ENCODE results near the gene WDR55. TPM values are rescaled to one million over a fixed set of nuclear protein-coding genes. Genes with fewer than 3 reads are reported as not detected.
A peak's percentile ranks its signal among the peaks of the same experiment; 100 is the strongest.

WDR55 gene
- polyA plus RNA-seq, 2 of the 4 experiments (the other 2 are of a cell fraction), result 23.3 to 36.2 TPM

GRCh38 chr5:140678993-140679392 lies 14.3 kb downstream of the WDR55 start:
- no peaks in the 10 kb centered on the region for H3K4me1 ChIP-seq
- no peak overlapping the region for H3K27ac ChIP-seq
- H3K9me3 ChIP-seq, result no peaks in the 10 kb centered on the region
- no peak for TF ChIP-seq POLR2A (IDR thresholded peaks at IDR 0.05; ENCODE audit: low read length)
- TF ChIP-seq EHMT2 (IDR thresholded peaks at IDR 0.05; ENCODE audit: low read depth), result no peak
- TF ChIP-seq RNF2 (IDR thresholded peaks at IDR 0.05; ENCODE audit: borderline replicate concordance, low read depth), result no peak
- TF ChIP-seq HOXA7 (CRISPR knock-in tag; IDR thresholded peaks at IDR 0.05), result no peak
- no peak for TF ChIP-seq CBX8 (IDR thresholded peaks at IDR 0.05)
- TF ChIP-seq, protein P1, sequence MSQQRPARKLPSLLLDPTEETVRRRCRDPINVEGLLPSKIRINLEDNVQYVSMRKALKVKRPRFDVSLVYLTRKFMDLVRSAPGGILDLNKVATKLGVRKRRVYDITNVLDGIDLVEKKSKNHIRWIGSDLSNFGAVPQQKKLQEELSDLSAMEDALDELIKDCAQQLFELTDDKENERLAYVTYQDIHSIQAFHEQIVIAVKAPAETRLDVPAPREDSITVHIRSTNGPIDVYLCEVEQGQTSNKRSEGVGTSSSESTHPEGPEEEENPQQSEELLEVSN (IDR thresholded peaks at IDR 0.05; ENCODE audit: borderline replicate concordance, low read depth), result no peak
- no peak for TF ChIP-seq MAFK (IDR thresholded peaks at IDR 0.05; ENCODE audit: partially characterized antibody)
- TF ChIP-seq EHF (CRISPR knock-in tag; IDR thresholded peaks at IDR 0.05), result no peak
- no peak for TF ChIP-seq SREBF2 (IDR thresholded peaks at IDR 0.05)
- no peak for TF ChIP-seq TFCP2L1 (CRISPR knock-in tag; IDR thresholded peaks at IDR 0.05)
- TF ChIP-seq JUNB (IDR thresholded peaks at IDR 0.05), result no peak
- TF ChIP-seq ZSCAN20 (CRISPR knock-in tag; IDR thresholded peaks at IDR 0.05), result no peak
- TF ChIP-seq, protein P2, sequence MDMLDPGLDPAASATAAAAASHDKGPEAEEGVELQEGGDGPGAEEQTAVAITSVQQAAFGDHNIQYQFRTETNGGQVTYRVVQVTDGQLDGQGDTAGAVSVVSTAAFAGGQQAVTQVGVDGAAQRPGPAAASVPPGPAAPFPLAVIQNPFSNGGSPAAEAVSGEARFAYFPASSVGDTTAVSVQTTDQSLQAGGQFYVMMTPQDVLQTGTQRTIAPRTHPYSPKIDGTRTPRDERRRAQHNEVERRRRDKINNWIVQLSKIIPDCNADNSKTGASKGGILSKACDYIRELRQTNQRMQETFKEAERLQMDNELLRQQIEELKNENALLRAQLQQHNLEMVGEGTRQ (IDR thresholded peaks at IDR 0.05), result no peak
- no peak for TF ChIP-seq HOXB5 (CRISPR knock-in tag; IDR thresholded peaks at IDR 0.05)
- TF ChIP-seq HOXB13 (CRISPR knock-in tag; IDR thresholded peaks at IDR 0.05; ENCODE audit: low read depth), result no peak
- no peak for TF ChIP-seq BHLHE40 (IDR thresholded peaks at IDR 0.05; ENCODE audit: low read depth, low read length)
- no peak for TF ChIP-seq FOSB (CRISPR knock-in tag; IDR thresholded peaks at IDR 0.05)
- TF ChIP-seq TP53 (CRISPR knock-in tag; IDR thresholded peaks at IDR 0.05), result no peak
- no peak for TF ChIP-seq FOSL2 (IDR thresholded peaks at IDR 0.05)
- TF ChIP-seq FOSL2 (CRISPR knock-in tag; IDR thresholded peaks at IDR 0.05), result no peak
- TF ChIP-seq RARB (CRISPR knock-in tag; IDR thresholded peaks at IDR 0.05), result no peak
- ATAC-seq, result no peak
- FAIRE-seq, result no peak
- no peak overlapping the region for H3K4me2 ChIP-seq
- ChIA-PET POLR2A (no interaction called here), CTCF (interaction anchor here (1.1 to 1.9 kb wide), 2 partner anchors 12 to 92 kb away, joined by 3 to 6 read pairs; partner anchors contain the start of genes HARS1 and HARS2)
- no peak overlapping the region for H3K4me3 ChIP-seq
- 98% methylated on average over 7 of the region's 7 CpGs for WGBS (ENCODE audit: missing lambda C conversion rate)
- DNase-seq (ENCODE audit: low read depth in 1 of 2, low spot score in 1 of 2), result no peak

DNA sequence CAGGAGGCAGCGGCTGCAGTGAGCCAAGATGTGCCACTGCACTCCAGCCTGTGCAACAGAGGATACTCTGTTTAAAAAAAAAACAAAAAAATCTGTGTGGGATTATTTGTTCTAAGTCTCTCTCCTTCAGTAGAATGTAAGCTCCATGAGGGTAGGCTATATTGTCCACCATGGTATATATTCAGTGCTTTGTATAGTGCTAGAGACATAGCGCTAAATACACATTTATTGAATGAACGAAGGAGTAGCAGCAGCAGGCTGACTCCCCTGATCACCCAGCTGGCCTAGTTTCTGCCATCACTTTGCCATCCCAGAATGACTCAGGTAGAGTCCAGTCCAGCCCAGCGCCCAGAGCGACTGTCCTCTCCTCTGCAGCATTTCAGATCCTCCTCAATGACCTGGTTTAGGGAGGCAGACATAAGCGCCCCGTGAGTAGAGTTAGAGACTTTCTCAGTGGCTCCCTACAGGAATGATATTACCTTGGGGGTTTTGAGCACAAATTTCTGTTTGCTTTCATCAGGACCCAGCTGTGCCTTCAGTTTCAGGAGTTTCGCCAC lies 25.8 kb downstream of the WDR55 start:
- H3K4me3 ChIP-seq, result peak overlapping the region; percentile 81
- WGBS (ENCODE audit: missing lambda C conversion rate), result 49% methylated on average over 8 of the region's 8 CpGs
- ATAC-seq, result peak; percentile 5 to 16; a peak in 5 of 6 replicates
- no peak for FAIRE-seq
- H3K4me2 ChIP-seq, result peak overlapping the region; percentile 95
- CTCF ChIA-PET, result interaction anchor here (0.6 to 1.6 kb wide), 10 partner anchors 10 to 318 kb away, joined by 3 to 6 read pairs (median 3); partner anchors contain the start of genes DND1 and TMCO6
- DNase-seq (ENCODE audit: low read depth in 1 of 2, low spot score in 1 of 2), result no peak
- H3K27ac ChIP-seq, result peak overlapping the region; percentile 90 to 91
- POLR2A ChIA-PET, result interaction anchor here (0.6 to 2.0 kb wide), 13 partner anchors 10 to 344 kb away, joined by 3 to 27 read pairs (median 5); partner anchors contain the start of genes ANKHD1, HBEGF, IK and NDUFA2
- H3K4me1 ChIP-seq, result peaks cover 17% of the 10 kb centered on the region
- no peaks in the 10 kb centered on the region for H3K9me3 ChIP-seq
- TF ChIP-seq JUN (IDR thresholded peaks at IDR 0.05), result no peak
- TF ChIP-seq, protein P2 (IDR thresholded peaks at IDR 0.05), result no peak
